Measurements from ENCODE around the gene NCBP3. TPM values are rescaled to one million over a fixed set of nuclear protein-coding genes. Genes with fewer than 3 reads are reported as not detected.
"Not testable (repeated sequence)": the region's sequence is repeated elsewhere in the genome, so short reads cannot be mapped to it uniquely, and the experiment has no call there.

Gene NCBP3
- total RNA-seq, 4 donors from 2014 or later = 22.2 to 25.7 (median 24.3) TPM

DNA sequence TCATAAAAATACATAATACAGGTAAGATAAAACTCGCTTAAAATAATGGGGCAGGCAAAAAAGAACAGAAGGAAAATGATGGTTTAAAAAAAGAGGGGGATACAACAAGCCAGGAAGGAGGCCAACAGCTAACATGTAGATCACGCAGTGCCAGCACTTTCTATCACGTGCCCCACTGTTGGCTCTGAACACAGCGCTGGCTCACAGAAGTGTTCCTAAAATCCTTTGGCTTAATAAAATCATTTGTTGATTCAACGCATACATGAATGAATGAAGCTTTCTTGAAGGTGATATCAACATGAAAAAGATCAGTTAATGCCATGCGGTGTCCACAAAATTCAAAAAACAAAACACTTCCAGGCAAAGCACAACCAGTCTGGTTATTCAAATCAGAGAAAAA lies 53.6 kb downstream of the NCBP3 start:
- TF ChIP-seq POLR2A (IDR thresholded peaks at IDR 0.05) (no peak), EP300 (IDR thresholded peaks at IDR 0.05) (no peak), POLR2AphosphoS5 (IDR thresholded peaks at IDR 0.05) (no peak)
- TF ChIP-seq, protein P1, sequence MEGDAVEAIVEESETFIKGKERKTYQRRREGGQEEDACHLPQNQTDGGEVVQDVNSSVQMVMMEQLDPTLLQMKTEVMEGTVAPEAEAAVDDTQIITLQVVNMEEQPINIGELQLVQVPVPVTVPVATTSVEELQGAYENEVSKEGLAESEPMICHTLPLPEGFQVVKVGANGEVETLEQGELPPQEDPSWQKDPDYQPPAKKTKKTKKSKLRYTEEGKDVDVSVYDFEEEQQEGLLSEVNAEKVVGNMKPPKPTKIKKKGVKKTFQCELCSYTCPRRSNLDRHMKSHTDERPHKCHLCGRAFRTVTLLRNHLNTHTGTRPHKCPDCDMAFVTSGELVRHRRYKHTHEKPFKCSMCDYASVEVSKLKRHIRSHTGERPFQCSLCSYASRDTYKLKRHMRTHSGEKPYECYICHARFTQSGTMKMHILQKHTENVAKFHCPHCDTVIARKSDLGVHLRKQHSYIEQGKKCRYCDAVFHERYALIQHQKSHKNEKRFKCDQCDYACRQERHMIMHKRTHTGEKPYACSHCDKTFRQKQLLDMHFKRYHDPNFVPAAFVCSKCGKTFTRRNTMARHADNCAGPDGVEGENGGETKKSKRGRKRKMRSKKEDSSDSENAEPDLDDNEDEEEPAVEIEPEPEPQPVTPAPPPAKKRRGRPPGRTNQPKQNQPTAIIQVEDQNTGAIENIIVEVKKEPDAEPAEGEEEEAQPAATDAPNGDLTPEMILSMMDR (IDR thresholded peaks at IDR 0.05) = no peak
- 45 to 54% methylated on average over 5 to 6 of the region's 6 CpGs for WGBS, 2 donors (ENCODE audit: low coverage in 1 of 2)
- H3K4me3 ChIP-seq = no peak overlapping the region
- H3K36me3 ChIP-seq = no peaks in the 10 kb centered on the region
- no peak for ATAC-seq
- no peak overlapping the region for H3K27ac ChIP-seq
- H3K9me3 ChIP-seq = no peaks in the 10 kb centered on the region
- peaks cover 0 to 9% (median 0%) of the 10 kb centered on the region in 3 donors for H3K4me1 ChIP-seq
- H3K27me3 ChIP-seq = no peaks in the 10 kb centered on the region

DNA sequence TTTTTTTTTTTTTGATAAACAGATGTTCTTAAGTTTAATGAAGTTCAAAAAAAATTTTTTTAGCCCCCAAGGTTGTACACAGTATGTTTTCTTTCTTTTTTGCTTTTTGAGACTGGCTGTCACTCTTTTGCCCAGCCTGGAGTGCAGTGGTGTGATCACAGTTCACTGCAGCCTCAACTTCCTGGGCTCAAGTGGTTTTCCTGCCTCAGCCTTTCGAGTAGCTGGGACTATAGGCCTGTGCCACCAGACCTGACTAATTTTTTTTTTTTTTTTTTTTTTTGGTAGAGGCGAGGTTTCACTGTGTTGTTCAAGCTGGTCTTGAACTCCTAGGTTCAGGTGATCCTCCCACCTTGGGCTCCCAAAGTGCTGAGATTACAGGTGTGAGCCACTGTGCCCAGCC lies 57.8 kb downstream of the NCBP3 start:
- H3K36me3 ChIP-seq = no peaks in the 10 kb centered on the region
- H3K4me3 ChIP-seq = no peak overlapping the region
- TF ChIP-seq POLR2A (IDR thresholded peaks at IDR 0.05) (no peak), EP300 (IDR thresholded peaks at IDR 0.05) (no peak), POLR2AphosphoS5 (IDR thresholded peaks at IDR 0.05) (no peak)
- TF ChIP-seq, protein P1 (IDR thresholded peaks at IDR 0.05) = no peak
- H3K9me3 ChIP-seq = no peaks in the 10 kb centered on the region
- H3K27ac ChIP-seq = no peak overlapping the region
- 67 to 89% methylated on average over 1 of the region's 2 CpGs for WGBS, 2 donors (ENCODE audit: low coverage in 1 of 2)
- ATAC-seq = no peak
- peaks cover 0 to 9% (median 0%) of the 10 kb centered on the region in 3 donors for H3K4me1 ChIP-seq
- peaks cover 11% of the 10 kb centered on the region for H3K27me3 ChIP-seq

DNA sequence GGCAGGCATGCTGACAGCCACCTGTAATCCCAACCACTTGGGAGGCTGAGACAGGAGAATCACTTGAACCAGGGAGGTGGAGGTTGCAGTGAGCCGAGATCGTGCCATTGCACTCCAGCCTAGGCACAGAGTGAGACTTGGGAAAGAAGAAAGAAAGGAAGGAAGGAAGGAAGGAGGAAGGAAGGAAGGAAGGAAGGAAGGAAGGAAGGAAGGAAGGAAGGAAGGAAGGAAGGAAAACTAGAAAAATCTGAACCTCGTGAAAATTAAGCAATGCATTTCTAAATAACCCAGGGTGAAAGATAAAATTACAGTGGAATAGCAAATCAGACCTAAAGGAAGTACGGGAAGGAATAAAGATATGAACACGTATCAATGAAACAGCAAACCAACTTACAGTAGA lies 60.7 kb downstream of the NCBP3 start:
- not testable (repeated sequence) for H3K4me1 ChIP-seq, H3K4me3 ChIP-seq, H3K27ac ChIP-seq, H3K36me3 ChIP-seq, ATAC-seq, H3K9me3 ChIP-seq
- peaks cover 21% of the 10 kb centered on the region for H3K27me3 ChIP-seq
- 85 to 88% methylated on average over 5 of the region's 5 CpGs for WGBS, 2 donors (ENCODE audit: low coverage in 1 of 2)

DNA sequence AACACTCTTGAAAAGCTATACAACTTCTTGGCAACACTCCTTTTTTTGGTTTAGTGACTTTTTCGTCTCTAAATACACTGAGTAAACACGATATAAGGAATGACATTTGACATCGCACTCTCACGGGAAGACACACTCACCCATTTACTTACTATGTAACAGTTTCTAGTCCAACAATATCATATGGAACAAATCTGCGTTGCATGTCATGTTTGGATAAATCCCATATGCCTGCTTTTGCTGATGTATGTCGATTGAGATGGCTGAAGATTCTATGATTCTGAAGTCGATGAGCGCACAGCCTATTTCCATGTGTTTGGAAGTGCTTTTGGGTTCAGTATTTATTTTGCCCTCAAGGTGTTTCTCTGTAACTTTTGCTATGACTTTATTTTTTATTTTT lies 63.3 kb downstream of the NCBP3 start:
- no peak overlapping the region for H3K4me3 ChIP-seq
- H3K9me3 ChIP-seq = no peaks in the 10 kb centered on the region
- H3K4me1 ChIP-seq = no peaks in the 10 kb centered on the region
- no peak for ATAC-seq
- WGBS, 2 donors (ENCODE audit: low coverage in 1 of 2) = 65 to 71% methylated on average over 3 to 8 of the region's 8 CpGs
- no peaks in the 10 kb centered on the region for H3K36me3 ChIP-seq
- no peak overlapping the region for H3K27ac ChIP-seq
- no peak for TF ChIP-seq POLR2AphosphoS5 (IDR thresholded peaks at IDR 0.05)
- TF ChIP-seq, protein P1 (IDR thresholded peaks at IDR 0.05) = no peak
- TF ChIP-seq POLR2A (IDR thresholded peaks at IDR 0.05) = no peak
- no peak for TF ChIP-seq EP300 (IDR thresholded peaks at IDR 0.05)
- H3K27me3 ChIP-seq = peaks cover 21% of the 10 kb centered on the region

DNA sequence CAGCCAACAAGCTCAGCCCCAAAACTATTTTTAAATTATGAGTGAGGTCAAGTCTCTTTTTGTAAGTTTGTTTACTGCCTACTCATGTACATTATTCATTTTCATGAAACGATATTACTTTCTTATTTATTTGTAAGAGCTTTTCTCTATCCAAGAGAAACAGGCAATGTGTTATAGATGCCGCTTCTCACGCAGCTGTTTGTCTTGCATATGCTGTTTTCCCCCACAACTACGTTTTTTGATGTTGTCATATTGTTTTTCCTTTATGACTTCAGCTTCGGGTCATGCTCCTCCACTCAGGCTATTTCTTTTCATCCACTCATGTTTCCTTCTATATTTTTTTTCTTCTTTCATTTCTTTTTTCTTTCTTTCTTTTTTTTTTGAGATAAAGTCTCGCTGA lies 65.1 kb downstream of the NCBP3 start:
- Histone ChIP-seq H3K27me3 (peaks cover 21% of the 10 kb centered on the region), H3K9me3 (no peaks in the 10 kb centered on the region), H3K36me3 (no peaks in the 10 kb centered on the region), H3K4me3 (no peak overlapping the region), H3K4me1 (no peaks in the 10 kb centered on the region), H3K27ac (no peak overlapping the region)
- 67 to 70% methylated on average over 5 to 6 of the region's 6 CpGs for WGBS, 2 donors (ENCODE audit: low coverage in 1 of 2)
- no peak for ATAC-seq
- TF ChIP-seq POLR2AphosphoS5 (IDR thresholded peaks at IDR 0.05) = no peak
- no peak for TF ChIP-seq POLR2A (IDR thresholded peaks at IDR 0.05)
- TF ChIP-seq, protein P1 (IDR thresholded peaks at IDR 0.05) = no peak
- TF ChIP-seq EP300 (IDR thresholded peaks at IDR 0.05) = no peak

Data from gastroesophageal sphincter (tissue), 4 donors.